Ecto neural progenitor cell (in vitro differentiated cells): ENCODE data around the gene ELMOD1.
"Not testable (repeated sequence)": the region's sequence is repeated elsewhere in the genome, so short reads cannot be mapped to it uniquely, and the experiment has no call there.

ENCODE experiments used
- DNase-seq: peaks from one replicate; pipeline ENCODE4 v3.0.0-alpha.2; 2018; ENCODE audit warnings: low spot score

Gene ELMOD1

DNA sequence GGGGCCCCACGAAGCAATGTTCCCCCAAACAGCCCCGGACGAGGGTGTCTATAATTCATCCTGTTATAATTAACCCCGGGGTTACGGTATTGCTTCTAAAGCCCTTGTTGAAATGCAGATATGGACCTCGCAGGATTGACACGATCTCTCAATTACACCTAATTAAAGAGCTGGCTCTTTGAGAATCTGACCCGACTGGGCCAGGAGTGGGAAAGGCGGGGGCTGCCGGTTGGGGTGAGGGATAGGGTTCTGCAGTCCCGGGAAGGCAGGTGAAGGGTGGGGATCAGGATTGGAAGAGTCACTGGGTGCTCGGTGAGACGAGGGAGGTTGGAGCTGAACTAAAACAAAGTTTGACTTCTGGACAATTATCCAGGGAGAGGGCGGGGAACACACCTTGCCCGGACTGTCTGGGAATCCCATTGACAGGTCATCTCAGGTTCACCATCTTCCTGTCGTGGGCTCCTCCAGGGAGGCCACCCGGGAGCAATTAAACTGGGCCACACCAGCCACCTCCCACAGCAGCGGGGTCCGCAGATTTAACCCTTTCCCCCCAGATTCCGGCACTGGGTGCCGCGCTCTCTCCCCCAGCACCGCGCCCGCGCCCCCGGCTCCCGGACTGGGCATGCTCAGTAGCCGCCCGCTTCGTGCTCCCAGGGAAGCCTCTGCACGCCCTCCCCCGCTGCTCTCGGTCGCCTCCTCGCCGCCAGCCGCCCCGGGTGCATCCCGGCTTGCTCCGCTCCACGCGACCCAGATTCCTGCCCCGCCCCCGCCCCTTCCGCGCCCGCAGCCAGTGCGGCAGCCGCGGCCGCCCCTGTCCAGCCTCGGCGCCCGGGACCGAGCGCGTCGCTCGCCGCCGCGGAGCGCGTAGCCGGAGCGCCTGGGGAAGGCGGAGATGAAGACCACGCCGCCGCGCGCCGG is at the start of gene ELMOD1:
Gene ELMOD1, plus strand, starts transcription at position 688 of the 918 bp plus-strand sequence. CDS start 27,043 bp downstream, outside the sequence.
- DNase-seq = peak; percentile 83

DNA sequence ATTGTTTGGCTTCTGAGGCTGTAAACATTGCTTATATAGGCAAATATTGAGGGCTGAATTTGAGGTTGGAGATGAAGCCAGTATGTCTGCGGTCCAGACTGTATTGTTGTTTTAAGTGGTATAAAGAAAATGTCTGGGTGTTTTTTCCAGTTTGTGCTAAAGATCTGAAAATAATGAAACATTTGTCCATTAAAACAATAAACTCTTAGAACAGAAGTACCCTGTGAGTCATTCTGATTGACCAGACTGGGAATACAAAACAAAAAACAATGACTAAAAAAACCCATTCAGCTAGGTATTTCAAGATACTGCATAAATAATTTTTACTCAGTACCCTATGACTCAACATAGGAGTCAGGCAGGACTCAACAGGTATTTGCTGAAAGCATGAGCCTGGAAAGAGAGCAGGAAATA is 45.8 kb upstream of the ELMOD1 start:
- DNase-seq = no peak

DNA sequence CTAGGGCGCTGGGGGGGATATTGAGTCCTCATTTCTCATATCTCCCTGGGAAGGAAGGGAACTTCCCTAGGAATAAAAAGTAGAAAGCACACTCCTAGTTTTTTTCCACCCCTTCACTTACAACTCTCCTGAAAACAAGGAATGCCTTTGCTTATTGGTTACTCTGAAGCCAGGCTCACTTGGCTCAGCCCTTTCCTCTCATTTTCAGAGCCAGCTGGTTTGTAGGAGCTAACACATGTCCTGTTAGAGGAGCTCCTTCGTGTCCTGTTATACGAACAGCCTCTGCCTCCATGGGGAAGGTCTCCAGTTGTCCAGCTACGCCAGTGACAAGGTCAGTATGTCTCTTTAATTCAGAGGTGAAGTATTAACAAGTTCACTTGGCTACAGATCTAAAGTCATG is 43.0 kb upstream of the ELMOD1 start:
- no peak for DNase-seq

DNA sequence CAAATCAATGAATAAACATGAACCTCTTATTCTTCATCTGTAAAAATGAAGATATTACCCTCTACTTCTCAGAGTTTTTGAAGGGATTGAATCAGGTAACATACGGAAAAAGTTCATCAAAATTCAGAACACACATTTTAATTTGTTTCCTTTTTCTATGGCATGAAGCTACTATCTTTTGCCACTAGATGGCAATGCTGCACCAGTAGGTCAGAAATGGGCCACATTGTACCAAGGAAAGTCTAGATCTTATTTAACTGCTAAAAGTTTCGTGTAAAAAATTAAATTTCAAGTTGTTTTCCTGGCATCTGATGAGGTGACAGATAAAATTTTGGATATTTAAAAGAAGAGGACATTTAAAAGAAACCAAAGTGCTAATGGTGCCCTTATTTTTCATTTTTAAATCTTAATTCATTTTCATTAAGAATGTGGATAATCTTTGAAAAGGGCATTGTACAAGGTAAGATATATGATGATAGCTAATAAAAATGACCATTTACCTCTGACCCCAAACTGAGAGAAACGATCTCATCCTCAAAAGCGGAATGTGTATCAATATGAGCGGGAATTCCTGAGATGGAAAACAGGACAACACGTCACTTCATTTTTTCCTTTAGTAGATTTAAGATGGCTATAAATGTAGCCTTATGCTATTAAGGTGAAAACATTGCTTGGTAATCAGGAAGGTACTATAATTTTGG is 41.5 kb upstream of the ELMOD1 start:
- DNase-seq = no peak

DNA sequence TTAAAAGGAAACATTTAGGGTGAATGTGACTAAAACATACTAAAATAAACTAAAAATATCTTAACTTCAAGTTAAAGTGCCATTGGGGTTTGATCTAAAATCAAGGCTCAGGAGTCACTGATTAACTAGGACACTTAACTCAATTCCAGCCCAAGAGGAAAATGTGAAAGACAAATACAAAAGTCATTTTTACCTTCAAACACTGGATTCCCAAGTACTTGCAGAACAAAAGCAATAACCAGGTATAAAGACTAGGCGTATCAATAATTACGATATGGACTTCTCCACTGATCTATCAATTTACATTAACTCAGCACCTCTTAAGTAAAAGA is 41.0 kb upstream of the ELMOD1 start:
- DNase-seq = no peak

DNA sequence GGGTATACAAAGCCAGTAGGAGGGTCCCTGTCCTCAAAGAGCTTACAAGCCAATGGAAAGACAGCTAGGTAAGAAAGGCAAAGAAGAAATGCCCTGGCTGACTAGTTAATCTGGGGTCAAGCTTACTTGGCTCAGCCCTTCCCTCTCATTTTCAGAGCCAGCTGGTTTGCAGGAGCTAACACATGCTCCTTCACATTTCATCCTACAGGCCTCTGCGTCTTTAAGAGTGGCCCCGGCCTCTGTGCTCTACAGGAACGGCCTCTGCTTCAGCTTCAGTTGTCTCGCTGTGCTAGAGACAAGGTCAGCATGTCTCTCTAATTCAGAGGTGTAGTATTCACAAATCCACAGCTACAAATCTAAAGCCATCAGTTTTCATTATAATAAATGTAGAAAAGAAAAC is 40.6 kb upstream of the ELMOD1 start:
- DNase-seq = no peak

DNA sequence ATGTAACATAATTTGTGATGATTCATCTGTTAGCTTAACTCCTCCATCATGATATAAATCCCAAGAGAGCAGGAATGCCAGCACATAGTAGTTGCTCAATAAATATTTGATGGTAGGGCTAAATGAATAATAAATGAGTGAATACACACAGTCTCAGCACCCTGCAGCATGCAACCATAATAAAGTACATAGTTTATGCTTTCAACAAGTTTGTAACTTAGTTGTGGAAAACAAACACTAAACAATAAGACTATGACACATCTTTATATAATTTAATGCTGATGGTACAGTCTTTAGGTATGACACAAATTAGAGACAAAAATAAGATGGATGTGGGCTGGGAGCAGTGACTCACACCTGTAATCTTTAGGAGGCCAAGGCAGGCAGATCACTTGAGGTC is 29.3 kb upstream of the ELMOD1 start:
- DNase-seq = no peak

DNA sequence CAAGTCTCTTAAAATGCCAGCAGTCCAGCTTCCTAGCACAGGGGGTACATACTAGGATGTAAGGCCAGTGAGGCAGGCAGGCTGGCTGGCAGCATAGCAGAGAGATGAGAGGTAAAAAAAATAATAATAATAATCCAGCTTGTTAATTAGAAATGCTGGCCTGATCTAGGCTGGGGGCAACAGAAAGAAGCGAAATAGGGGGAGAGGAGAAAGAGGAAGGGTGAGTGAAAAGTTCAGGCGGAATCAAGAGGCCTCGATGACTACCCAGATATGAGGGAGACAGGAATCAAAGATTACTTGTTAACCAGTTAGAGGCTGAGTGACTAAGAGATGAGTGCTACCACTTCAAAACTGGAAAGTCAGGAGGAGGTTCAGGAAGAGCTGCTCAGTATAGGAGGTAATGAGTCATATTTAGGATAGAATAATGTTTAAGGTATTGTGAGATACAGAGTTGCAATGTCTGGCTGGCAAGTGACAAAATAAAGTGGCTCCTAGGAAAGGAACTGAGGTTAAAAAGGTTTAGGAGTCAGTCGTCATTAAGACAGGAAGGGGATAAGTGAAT is 28.2 kb upstream of the ELMOD1 start:
- DNase-seq = no peak

DNA sequence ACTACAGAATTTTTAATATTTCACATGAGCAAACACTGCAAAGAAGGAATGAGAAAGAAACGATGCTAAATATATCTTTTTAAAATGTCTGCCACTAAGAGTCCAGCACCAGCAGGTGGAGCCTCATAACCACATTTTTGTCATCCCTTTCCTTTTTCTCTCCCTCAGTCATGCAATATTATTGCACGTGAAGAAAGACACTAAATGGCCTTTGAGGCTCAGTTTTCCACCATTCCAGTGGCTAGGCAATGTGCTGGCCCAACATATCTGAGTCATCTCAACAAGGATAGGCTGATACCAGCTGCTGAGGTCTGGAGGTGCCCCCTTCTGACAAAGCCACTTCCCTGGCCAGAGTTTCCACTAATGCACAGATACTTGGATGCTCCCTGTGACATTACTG is 27.2 kb upstream of the ELMOD1 start:
- no peak for DNase-seq

DNA sequence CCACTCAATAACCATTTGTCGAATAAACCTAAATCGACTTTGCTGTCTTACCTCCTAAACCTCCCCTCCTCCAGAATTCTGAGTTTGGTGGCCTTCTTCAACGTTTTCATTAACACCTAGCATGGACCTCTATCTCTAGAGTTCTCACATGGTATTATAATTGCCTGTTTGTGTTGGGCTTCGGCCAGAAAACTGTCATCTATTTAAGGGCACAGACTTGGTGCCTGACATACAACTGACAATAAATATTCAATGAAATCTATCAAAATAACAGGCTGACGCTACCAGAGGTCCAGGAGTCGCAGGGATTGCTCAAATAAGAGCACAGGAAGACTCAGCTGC is 26.1 kb upstream of the ELMOD1 start:
- no peak for DNase-seq

DNA sequence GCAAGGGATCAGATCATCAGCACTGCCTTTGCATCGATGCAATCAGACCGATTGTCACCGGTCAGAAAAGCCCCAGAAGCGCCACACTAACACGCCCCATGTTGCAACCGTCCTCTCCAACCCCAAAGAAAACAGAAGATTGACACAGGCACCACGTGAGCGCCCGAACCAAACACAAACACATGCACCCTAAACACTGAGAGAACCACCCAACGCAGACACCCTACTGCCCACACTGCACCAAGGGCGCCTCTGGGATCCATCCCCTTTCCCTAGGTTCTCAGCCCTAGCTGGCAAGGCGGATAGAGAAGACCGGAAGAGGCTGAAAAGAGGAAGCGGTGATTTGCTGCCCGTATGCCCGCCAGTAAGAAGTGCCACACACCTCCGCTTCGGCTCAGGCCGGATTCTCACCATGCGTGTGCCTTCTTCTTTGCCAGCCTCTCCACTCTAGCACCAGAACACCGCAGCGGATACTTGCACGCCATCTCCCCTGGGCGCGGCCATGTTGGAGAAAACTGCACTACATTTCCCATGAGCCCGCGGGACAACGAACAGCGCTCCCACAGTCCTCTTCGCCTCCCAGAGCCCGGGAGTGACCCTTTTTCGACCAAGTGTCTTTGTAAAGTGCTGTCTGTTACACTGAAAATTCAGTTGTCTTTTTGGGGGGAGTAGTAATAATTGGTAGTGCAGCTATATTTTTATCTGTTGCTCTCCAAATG is 25.6 kb upstream of the ELMOD1 start, which contains the start of gene ALKBH8:
Gene ALKBH8, minus strand, starts transcription at position 517 of the 719 bp plus-strand sequence. CDS start 4,842 bp downstream, outside the sequence.
- peak; percentile 85 for DNase-seq

DNA sequence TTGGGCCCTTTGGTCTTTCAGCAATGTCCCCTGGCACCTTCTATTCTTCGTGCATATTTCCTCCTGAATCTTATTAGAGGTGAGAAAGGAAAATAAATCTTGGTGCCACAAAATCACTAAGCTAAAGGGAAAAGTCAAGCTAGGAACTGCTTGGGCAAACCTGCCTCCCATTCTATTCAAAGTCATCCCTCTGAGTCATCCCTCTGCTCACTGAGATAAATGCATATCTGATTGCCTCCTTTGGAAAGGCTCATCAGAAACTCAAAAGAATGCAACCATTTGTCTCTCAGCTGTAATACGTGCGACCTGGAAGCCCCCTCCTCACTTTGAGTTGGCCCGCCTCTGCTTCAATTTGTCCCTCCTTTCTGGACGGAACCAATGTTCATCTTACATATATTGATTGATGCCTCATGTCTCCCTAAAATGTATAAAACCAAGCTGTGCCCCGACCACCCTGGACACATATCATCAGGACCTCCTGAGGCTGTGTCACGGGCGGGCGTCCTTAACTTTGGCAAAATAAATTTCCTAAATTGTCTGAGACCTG is 24.9 kb upstream of the ELMOD1 start:
- not testable (repeated sequence) for DNase-seq

DNA sequence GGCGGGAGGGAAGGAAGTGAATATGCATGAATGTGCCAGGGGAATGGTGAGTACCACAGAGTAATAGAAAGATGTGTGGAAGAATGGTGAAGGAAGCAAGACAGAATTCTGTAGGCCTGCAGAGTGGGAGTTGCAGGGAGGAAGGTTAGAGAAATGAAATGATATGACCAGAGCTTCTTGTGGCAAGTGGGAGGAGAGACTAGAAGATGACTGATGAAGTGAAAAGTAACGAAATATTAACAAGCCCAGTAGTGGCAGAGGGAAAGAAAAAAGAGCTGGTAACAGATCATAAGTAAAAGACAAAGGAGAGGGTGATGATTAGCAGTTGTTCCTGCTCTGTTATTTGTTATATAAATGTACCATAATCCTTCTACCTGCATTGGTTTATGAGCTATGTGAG is 24.4 kb upstream of the ELMOD1 start:
- DNase-seq = no peak

DNA sequence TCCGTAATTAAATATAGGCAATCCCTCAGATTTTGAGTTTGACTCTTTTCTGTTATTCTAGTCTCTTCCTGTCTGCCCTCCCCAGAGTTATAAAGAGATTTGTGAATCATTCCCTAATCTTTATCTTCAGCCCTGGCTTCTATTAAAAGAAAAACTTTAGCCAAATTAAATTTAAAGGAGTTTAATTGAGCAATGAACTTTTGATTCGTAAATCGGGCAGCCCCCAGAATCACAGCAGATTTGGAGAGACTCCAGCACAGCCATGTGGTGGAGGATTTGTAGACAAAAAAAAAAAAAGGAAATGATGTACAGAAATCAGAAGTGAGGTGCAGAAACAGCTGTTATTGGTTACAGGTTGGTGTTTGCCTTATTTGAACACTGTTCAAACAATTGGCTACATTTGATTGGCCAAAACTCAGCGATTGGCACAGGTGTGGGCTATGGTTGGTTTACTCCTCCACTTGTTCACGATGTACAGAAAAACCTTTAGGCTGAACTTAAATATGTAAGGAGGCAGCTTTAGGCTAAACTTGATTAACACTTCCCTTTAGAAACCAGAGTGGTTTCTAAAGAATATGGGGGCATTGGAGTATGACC is 23.1 kb upstream of the ELMOD1 start:
- no peak for DNase-seq

DNA sequence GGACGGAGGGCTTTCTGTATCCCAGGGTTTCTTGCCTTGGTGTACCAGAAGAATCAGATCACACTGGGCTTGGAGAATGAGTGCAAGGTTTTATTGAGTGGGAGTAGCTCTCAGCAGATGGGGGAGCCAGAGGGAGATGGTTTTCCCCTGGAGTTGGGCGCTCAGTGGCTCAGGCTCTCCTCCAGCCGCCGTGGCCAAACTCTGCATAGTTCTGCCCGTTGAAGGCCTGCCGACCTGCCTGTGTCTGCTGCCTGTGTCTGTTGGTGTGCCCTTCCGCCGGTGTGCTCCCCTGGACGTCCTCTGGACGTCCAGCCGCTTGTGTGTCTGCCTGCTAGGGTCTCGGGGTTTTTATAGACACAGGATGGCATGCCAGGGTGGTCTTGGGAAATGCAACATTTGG is 20.9 kb upstream of the ELMOD1 start:
- no peak for DNase-seq

DNA sequence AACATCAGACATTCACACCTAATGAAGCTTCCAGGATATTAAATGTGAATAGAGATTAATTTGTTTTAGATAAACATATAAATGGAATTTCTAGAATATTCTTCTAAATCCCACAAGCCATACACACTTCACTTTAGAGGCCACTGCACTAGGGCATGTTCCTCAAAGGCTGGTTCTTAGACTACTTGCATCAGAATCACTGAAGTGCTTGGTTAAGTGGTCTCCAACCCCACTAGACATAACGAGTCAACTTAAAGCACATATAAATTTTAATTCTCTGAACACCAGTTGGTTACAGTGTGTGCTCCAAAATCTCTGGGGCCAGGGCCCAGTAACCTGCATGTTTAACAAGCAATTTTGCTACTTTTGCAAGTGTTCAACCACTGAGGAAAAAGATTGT is 17.5 kb upstream of the ELMOD1 start:
- no peak for DNase-seq

DNA sequence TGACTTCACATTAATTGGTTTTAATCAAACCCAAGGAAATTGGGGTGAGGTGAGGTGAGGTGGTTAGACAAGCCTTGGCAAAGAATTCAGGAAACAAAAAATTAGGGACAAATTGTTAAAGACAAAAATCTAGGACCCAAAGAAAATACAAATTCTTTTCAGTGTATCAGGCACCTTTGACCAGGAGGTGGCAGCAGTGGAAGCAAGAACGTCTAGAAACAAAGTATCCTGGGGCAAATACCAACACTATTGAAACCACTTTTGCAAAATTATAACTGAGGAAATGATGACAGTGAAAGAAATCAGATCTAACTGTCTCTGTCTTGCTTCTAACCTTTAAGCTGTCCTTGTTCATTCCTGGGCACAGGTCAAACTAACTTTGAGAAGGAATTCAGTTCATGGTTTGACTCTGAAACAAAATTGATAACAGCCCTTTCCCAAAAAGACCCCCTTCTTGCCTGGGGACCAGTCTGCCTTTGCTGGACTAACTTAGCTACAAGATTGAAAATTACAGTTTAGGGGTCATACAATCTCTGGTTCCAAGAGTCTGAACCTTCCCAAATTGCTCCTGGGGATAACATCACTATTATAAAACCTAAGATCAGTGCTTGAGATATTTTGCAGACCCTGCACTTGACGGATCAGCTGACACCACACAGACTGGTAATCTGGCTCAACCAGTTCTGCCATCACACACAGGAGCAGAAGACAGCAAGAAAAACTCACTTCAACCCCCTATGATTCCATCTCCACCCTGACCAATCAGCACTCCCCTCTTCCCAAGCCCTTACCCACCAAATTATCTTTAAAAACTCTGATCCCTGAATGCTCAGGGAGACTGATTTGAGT is 14.2 kb upstream of the ELMOD1 start:
- not testable (repeated sequence) for DNase-seq

DNA sequence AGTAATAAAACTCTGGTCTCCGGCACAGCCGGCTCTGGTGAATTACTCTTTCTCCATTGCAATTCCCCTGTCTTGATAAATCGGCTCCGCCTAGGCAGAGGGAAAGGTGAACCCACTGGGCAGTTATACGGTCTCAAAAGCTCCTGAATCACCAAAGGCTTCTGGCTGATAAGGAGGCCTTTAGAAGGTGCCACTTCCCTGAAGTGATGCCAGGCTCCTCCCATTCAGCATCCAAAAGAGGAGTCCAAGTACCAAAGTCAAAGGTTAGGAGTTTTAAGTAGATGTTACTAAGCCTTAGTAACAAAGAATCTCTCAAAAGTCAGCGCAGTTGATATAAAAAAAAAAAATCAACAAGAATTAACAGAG is 13.6 kb upstream of the ELMOD1 start:
- DNase-seq = no peak

DNA sequence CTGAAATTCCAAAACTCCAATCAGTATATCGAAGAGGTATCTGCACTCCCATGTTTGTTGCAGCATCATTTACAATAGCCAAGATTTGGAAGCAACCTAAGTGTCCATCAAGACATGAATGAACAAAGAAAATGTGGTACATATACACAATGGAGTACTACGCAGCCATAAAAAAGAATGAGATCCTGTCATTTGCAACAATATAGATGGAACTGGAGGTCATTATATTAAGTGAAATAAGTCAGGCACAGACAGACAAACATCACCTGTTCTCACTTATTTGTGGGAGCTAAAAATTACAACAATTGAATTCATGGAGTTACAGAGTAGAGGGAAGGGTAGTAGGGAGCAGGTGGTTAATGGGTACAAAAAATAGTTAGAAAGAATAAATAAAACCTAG is 11.8 kb upstream of the ELMOD1 start:
- not testable (repeated sequence) for DNase-seq

DNA sequence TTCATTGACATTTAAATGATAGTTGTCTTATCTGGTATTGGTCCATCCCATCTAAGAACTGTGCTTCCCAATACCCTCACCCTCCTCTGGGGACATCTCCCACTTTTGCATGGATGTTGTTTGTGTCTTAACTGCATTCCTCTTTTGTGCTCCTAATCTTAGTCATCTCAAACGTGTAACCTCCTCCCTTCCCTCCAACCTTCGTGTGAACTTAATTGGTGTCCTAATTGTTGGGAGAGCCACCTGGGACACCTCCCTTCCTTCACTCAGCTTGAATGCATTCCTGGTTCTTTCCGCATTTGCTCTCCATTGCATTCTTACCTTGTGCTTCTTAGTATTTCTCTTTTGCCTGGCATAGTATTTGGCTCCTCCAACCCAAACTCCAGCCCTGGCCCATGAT is 9.8 kb upstream of the ELMOD1 start:
- DNase-seq = no peak

DNA sequence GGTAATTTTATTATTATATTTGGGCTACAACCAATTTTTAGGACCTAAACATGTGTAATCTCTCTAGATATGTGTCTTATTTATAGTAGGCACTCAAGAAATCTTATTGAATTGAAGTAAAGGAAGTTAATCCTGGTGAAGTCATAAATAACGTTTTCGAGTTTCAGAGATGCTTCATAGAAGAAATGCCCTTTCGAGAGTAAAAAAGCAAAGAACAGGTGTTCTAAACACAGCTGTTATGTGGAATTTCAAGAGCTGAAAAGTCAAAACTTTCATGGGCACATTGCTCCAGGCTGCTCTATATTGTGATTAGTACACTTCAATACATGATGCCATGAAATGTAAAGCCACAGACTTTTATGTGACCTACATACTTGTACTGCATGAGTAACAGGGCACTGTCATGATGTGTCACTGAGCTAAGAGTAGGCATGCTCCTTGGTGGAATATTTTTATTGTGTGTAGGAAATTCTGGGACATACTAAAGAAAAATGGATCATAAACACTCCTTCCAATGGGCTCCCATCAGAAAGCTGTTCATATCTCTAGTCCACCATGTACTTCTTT is 7.2 kb upstream of the ELMOD1 start:
- DNase-seq = no peak
